Prostate gland (tissue), 2 donors: Measurements from ENCODE around the gene ACSS1.

Experiments
- CTCF ChIP-seq, 4 experiments: fragments of 200-600 bp in 2 of 4; fragments of 450-650 bp in 2 of 4; sonication (generic) in 2 of 4; IDR thresholded peaks; 1 replicate in 3 of 4; 2 replicates in 1 of 4; pipeline ENCODE4 v1.5.1; 2016 to 2019; ENCODE audit warnings: antibody characterized with exemption in 4 of 4, mild to moderate bottlenecking in 2 of 4, moderate library complexity in 2 of 4
- POLR2A ChIP-seq: fragments of 450-650 bp; IDR thresholded peaks from one replicate; pipeline ENCODE4 v1.6.1; 2016; ENCODE audit warnings: antibody characterized with exemption, mild to moderate bottlenecking
- POLR2AphosphoS5 ChIP-seq: sonication (generic); formaldehyde crosslinking; IDR thresholded peaks from one replicate; pipeline ENCODE4 v1.6.1; 2017; ENCODE audit warnings: antibody characterized with exemption

- TF ChIP-seq CTCF (IDR thresholded peaks at IDR 0.05) (no peak), POLR2AphosphoS5 (no peak), POLR2A (no peak)
Observed at GRCh38 chr20:25089662-25090061, 31.7 kb upstream of the ACSS1 start.
